Stimulated activated CD4-positive, alpha-beta T cell treated with anti-CD3 and anti-CD28 coated beads, Interleukin-2, amount 100 ng/mL, for 48 hours (primary cell): ENCODE data around the gene DOCK7.
"Not testable (repeated sequence)": the region's sequence is repeated elsewhere in the genome, so short reads cannot be mapped to it uniquely, and the experiment has no call there.

Experiments used
- DNase-seq, 2 donors: peaks; one replicate each; pipeline ENCODE4 v3.0.0-alpha.2; 2020

Gene DOCK7

DNA sequence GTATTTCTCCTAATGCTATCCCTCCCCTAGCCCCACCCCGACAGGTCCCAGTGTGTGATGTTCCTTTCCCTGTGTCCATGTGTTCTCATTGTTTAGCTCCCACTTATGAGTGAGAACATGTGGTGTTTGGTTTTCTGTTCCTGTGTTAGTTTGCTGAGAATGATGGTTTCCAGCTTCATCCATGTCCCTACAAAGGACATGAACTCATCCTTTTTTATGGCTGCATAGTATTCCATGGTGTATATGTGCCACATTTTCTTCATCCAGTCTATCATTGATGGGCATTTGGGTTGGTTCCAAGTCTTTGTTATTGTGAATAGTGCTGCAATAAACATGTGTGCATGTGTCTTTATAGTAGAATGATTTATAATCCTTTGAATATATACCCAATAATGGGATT, 77.6 kb downstream of the DOCK7 start:
- DNase-seq, result not testable (repeated sequence)

DNA sequence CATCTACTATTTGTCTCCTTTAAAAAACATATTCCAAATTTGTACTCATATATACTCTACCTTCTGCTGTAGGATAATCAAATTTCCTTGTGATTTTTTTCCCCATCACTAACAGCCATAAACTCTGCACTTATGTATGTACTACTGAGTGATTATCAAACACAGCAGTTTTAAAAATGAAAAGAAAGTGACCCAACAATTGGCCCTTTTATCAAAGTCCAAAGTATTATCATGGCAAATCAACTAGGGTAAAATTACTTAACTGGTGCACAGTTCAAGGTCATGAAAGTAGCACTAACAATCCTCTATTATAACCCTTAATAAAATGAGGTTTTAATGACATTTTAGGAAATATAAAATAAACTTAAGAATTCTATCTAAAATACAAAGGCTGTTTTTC, 79.3 kb downstream of the DOCK7 start:
- no peak for DNase-seq

DNA sequence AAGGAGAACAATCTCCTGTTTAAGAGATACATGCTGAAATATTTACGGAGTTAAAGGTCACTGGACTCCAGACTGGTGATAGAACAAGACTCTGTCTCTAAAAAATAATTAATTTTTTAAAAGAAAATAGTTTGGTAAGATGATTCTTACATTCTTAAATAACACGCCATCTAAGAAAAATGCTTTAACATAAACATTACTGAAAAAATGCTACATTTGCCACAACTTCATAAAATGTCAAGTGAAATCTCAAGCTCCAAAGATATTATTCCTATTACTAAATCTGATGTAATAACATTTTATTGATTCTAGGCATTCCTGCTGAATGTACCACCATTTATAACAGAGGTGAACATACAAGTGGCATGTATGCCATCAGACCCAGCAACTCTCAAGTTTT, 86.7 kb downstream of the DOCK7 start:
- DNase-seq, result no peak

- no peak for DNase-seq
Measured at GRCh38 chr1:62599044-62599443, 89.1 kb downstream of the DOCK7 start.

DNA sequence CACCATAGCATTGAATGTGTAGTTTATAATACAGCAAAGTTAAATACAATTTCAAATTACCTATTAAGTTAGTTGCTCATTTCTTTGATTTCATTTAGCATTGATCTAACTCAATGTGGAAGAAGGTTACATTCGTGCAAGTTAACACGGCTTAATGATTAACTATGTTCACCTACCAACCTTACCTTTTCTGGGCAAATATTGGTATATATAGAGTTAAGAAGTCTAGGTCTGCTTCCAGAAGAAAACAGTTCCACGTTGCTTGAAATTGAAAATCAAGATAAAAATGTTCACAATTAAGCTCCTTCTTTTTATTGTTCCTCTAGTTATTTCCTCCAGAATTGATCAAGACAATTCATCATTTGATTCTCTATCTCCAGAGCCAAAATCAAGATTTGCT, 90.9 kb downstream of the DOCK7 start, which contains the start of gene ANGPTL3:
ANGPTL3 (plus strand) TSS at position 240 of the 400 bp plus-strand sequence; CDS start at position 287, 47 bp downstream.
- DNase-seq, result no peak

DNA sequence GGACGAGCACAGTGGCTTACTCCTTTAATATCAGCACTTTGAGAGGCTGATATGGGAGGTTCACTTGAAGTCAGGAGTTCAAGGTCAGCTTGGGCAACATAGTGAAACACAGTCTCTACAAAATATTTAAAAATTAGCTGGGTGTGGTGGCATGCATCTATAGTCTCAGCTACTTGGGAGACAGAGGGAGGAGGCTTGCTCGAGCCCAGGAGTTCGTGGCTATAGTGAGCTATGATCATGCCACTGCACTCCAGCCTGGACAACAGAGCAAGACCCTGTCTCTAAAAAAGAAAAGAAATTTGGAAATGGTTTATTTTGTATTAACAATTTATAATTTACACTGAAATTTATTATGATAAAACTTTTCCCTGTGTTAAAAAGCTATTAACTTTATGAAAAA, 92.5 kb downstream of the DOCK7 start:
- no peak for DNase-seq

GRCh38 chr1:62593825-62594394, 94.3 kb downstream of the DOCK7 start:
- no peak for DNase-seq

- no peak for DNase-seq
Measured at GRCh38 chr1:62590970-62591368, 97.2 kb downstream of the DOCK7 start.

DNA sequence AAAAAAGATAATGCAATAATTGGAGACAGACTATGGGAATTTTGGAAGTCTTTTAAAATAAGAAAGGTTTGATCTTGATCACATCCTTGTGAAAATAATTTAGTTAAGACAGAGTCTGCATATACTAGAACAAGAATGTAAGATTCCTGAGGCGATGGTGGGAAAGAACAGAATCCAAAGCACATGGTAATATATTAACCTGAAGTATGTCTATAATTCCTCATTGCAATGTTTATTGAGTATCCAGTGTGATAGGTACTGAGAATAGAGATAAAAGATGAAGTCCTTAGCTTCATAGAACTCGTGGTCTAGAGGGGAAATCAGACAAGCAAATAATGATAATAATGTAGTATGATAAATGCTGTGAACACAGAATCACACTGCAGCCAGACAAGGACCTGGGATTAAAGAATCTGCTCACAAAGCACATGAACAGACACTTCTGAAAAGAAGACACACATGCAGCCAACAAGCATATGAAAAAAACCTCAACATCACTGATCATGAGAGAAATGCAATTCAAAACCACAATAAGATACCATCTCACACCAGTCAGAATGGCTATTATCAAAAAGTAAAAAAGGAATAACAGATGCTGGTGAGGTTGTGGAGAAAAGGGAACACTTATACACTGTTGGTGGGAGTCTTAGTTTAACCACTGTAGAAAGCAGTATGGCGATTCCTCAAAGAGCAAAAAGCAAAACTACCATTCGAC, 97.8 kb downstream of the DOCK7 start:
- no peak for DNase-seq

DNA sequence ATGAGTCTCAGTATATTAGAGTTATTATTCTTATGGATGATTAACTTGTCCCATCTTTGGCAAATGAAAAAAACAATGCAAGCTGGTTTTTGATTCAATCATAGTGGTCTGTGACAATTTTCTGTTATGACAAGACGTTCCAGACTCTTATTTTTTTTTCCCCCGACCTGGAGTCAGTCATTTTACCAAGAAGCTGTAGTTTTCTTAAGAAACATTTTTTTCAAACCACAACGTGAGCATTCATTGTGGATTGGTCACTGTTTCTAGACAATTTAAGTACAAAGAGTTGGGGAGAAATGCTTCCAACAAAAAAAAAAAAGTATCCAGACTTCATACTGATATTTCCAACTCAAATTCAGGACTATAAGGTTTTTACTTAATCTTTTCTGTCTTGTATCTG, 98.9 kb downstream of the DOCK7 start:
- DNase-seq, result no peak

DNA sequence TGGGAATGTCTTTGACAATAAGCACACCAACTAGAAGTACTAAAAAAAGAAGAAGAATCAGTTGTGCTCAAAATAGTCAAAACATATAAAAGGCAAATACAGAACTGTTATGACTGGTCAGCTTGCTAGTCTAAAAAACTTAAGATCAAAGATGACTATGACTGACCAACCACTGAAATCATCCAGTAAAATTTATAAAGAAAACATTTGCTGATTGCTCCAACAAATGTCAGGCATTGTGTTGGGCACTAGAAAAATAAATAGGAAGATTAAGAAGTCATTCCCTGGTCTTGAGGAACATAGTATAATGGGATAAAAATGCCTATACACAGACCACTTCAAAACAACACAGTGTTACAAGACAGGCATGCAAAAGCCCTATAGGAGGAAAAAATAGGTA, 100.2 kb downstream of the DOCK7 start:
- no peak for DNase-seq

DNA sequence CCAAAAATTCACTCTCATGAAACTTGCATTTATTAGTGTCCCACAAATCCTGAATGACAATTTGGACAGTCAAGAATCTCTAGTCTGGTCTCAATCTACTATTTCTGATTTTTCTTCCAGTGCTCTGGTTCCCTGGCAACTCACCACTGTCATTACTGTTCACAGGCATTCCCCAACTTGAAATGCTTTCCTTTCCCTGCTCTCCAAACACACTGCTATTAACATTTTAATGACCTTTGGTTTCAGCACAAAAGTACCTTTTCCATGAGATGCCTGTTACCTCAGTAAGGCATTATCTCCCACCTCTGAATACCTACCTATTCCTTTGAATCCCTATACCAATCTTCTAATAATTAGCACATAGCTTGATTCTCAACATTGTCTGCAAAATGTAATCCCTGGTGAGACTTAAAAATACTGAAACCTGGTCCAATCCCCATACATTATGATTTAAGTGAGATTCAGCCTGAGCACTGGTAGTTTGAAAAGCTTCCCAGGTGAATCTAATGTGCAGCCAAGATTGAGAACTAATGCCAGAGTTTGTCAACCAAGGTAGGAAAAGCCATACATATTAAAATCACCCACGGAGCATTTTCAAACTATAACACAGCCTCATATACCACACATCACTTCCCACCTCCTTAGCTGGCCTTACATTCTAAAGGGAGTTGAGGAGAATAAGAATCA, 102.6 kb downstream of the DOCK7 start:
- no peak for DNase-seq

DNA sequence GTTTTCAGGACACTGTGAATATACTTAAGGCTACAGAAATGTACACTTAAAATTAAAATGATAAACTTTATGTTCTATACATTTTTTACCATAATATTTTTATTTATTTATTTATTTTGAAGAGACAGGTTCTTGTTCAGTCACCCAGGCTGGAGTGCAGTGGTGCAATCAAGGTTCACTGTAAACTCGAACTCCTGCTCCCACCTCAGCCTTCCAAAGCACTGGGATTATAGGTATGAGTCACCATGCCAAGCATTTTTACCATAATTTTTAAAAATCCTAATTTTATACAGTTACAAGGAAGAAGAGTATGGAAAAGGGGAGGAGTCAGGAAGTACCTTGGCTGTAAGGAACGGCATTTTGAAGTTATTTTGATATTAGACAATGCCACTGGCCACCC, 114.5 kb downstream of the DOCK7 start:
- DNase-seq, result no peak

DNA sequence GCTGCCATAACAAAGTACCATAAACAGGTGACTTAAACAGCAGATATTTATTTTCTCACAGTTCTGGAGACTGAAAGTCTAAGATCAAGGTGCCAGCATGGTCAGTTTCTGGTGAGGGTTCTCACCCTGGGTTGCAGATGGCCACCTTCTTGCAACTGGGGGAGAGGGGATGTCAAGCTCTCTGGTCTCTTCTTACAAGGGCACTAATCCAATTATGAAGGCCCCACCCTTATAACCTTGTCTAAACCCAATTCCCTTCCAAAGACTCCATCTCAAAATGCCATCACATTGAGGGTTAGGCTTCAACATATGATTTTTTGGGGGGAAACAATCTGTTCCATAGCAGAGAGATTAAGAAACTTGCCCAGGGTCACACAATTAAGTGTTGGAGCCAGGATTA, 115.7 kb downstream of the DOCK7 start:
- no peak for DNase-seq

- DNase-seq, result not testable (repeated sequence)
Measured at GRCh38 chr1:62571517-62571916, 116.7 kb downstream of the DOCK7 start.

GRCh38 chr1:62567926-62568325, 120.3 kb downstream of the DOCK7 start:
- not testable (repeated sequence) for DNase-seq

DNA sequence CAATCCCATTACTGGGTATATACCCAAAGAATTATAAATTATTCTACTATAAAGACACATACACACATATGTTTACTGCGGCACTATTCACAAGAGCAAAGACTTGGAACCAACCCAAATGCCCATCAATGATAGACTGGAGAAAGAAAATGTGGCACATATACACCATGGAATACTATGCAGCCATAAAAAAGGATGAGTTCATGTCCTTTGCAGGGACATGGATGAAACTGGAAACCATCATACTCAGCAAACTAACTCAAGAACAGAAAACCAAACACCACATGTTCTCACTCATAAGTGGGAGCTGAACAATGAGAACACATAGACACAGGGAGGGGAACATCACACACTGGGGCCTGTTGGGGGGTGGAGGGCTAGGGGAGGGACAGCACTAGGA, 121.0 kb downstream of the DOCK7 start:
- DNase-seq, result not testable (repeated sequence)

- no peak for DNase-seq
Measured at GRCh38 chr1:62561306-62561705, 126.9 kb downstream of the DOCK7 start.

- DNase-seq, result no peak
Measured at GRCh38 chr1:62544570-62544969, 143.6 kb downstream of the DOCK7 start.

DNA sequence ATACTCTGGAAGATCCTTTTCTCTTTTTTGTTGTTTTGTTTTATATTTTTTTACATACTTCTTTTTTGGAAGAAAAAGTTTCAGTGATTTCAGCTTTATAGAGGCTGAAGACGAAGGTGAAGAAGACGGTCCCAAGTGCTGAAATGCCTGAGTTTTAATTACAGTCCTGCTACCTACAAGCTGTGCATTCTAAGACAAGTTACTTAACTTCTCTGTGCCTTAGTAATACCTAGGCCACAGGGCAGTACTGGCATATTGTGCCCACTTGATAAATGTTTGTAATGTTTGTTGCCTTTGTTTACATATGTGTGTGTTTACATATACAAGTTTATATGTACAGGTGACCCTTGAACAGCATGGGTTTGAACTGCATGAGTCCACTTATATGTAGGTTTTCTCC, 147.1 kb downstream of the DOCK7 start:
- DNase-seq, result no peak

GRCh38 chr1:62539028-62539447, 149.1 kb downstream of the DOCK7 start:
- no peak for DNase-seq

GRCh38 chr1:62536865-62537264, 151.3 kb downstream of the DOCK7 start:
- no peak for DNase-seq

DNA sequence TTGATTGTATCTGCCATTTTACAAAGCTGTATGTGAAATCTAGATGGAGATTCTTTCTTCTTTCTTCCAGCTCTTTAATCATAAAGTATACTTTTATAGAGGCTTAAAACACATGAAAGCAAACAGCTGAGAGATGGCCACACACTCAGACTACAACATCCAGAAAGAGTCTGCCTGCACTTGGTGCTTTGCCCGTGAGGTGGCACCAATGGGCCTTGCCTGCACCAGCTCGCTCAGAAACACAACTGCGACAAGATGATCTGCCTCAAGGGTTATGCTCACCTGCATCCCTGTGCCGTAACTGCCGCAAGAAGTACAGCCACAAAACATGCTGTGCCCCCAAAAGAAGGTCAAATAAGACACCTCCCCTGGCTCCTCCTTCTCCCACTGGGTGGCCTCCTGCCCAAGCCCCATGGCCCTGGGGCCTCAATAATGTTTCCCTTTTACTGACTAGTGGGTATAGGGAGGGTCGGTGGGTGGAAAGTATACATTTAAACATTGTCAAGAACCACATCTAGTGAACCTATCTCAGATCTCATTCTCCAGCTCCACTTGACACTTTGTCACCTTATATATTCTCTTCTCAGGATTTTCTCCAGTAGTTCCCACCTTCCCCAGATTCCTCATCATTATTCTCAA, 157.6 kb downstream of the DOCK7 start:
- DNase-seq, result no peak

DNA sequence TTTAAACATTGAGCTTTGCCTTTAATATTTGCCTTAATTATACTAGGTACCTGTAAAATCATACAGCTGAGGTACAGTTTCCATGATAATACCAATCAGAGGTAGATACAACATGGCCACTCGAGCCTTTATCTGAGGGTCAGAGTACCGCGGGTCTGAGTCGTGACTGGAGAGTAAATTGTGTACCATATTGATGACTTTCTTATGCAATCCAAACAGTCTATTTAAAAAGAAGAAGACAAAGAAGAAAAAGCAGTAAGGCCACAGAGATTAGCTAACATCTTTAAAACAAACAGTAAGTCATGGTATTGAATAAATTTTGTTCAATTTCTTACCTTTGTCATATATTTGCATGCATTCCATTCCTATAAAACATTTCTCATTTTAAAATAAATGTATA, 159.0 kb downstream of the DOCK7 start:
- no peak for DNase-seq
